ENCODE measurements around the gene IL17RE. TPM values are rescaled to one million over a fixed set of nuclear protein-coding genes. Genes with fewer than 3 reads are reported as not detected.

IL17RE gene
- total and polyA plus RNA-seq, 2 of the 13 experiments (the other 11 are each of a cell fraction or from before 2014, with no cell fraction given) = 14.5 to 24.1 TPM

DNA sequence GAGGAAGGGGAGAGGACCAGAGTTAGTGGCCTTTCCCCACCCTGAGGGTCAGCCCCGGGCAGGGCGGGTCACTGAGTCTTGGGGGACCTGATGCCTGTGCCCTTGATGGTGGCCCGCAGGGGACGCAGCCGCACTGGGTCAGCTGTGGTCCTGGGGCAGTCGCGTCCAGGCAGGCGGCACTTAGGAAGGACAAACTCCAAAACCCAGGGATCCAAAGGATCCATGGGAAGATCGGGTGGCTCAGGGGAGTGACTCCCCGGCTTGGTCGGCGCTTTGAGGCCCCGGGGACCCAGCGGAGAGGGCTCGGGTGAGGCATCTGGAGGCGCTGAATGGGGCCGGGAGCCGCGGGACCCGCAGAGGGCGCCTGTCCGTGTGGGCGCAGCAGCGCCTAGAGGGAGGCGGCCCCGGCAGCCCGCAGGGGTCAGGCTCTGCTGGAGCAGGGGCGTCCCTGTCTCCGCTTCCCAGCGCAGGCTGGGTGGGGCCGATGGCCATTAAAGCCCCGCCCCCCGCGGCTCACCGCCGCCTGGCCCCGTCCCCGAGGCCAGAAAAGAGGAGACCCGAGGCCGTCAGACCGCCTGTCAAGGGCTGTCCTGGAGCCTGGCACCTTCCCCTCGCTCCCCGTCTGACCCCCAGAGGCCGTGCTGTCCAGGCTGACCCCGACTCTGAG is 40.1 kb upstream of the IL17RE start (continued):
- TF ChIP-seq TRIM24 (CRISPR knock-in tag; IDR thresholded peaks at IDR 0.05) (no peak), KDM1A (CRISPR knock-in tag; IDR thresholded peaks at IDR 0.05) (no peak), MIER2 (CRISPR knock-in tag; IDR thresholded peaks at IDR 0.05) (0 out of 2 replicates have a peak, but pooled peaks have one; percentile 30), SAP130 (CRISPR knock-in tag; IDR thresholded peaks at IDR 0.05; ENCODE audit: low read depth) (peak; percentile 75), RAD21 (CRISPR knock-in tag; IDR thresholded peaks at IDR 0.05) (peak; percentile 98), ZNF616 (CRISPR knock-in tag; IDR thresholded peaks at IDR 0.05; ENCODE audit: low read depth) (no peak), FLYWCH1 (CRISPR knock-in tag; IDR thresholded peaks at IDR 0.05) (no peak), RORA (CRISPR knock-in tag; IDR thresholded peaks at IDR 0.05) (no peak), IKZF4 (CRISPR knock-in tag; IDR thresholded peaks at IDR 0.05; ENCODE audit: borderline replicate concordance, low read depth, not compliant biosample characterization) (no peak), CENPX (CRISPR knock-in tag; IDR thresholded peaks at IDR 0.05) (no peak), JUND (CRISPR knock-in tag; IDR thresholded peaks at IDR 0.05) (no peak), SALL1 (CRISPR knock-in tag; IDR thresholded peaks at IDR 0.05) (peak; percentile 73), ZNF501 (CRISPR knock-in tag; IDR thresholded peaks at IDR 0.05) (peak; percentile 43), TP53 (CRISPR knock-in tag; conservative IDR thresholded peaks at IDR 0.05) (no peak), ZNF207 (IDR thresholded peaks at IDR 0.05; ENCODE audit: borderline replicate concordance) (no peak), ZFP62 (CRISPR knock-in tag; IDR thresholded peaks at IDR 0.05) (no peak), RNF2 (conservative IDR thresholded peaks at IDR 0.05; ENCODE audit: low read depth) (no peak), HDAC1 (CRISPR knock-in tag; IDR thresholded peaks at IDR 0.05) (no peak; the same call in 1 of the 2 replicates), ZNF569 (CRISPR knock-in tag; IDR thresholded peaks at IDR 0.05; ENCODE audit: borderline replicate concordance) (no peak), SRF (IDR thresholded peaks at IDR 0.05; ENCODE audit: low read depth, low read length) (no peak), ATM (IDR thresholded peaks at IDR 0.05; ENCODE audit: borderline replicate concordance) (no peak)
- TF ChIP-seq, protein P1, sequence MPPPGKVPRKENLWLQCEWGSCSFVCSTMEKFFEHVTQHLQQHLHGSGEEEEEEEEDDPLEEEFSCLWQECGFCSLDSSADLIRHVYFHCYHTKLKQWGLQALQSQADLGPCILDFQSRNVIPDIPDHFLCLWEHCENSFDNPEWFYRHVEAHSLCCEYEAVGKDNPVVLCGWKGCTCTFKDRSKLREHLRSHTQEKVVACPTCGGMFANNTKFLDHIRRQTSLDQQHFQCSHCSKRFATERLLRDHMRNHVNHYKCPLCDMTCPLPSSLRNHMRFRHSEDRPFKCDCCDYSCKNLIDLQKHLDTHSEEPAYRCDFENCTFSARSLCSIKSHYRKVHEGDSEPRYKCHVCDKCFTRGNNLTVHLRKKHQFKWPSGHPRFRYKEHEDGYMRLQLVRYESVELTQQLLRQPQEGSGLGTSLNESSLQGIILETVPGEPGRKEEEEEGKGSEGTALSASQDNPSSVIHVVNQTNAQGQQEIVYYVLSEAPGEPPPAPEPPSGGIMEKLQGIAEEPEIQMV (CRISPR knock-in tag; IDR thresholded peaks at IDR 0.05; ENCODE audit: low read depth) = 0 out of 2 replicates have a peak, but pooled peaks have one; percentile 43
- TF ChIP-seq, protein P2, sequence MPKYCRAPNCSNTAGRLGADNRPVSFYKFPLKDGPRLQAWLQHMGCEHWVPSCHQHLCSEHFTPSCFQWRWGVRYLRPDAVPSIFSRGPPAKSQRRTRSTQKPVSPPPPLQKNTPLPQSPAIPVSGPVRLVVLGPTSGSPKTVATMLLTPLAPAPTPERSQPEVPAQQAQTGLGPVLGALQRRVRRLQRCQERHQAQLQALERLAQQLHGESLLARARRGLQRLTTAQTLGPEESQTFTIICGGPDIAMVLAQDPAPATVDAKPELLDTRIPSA (CRISPR knock-in tag; IDR thresholded peaks at IDR 0.05; ENCODE audit: borderline replicate concordance) = no peak
- TF ChIP-seq, protein P3, sequence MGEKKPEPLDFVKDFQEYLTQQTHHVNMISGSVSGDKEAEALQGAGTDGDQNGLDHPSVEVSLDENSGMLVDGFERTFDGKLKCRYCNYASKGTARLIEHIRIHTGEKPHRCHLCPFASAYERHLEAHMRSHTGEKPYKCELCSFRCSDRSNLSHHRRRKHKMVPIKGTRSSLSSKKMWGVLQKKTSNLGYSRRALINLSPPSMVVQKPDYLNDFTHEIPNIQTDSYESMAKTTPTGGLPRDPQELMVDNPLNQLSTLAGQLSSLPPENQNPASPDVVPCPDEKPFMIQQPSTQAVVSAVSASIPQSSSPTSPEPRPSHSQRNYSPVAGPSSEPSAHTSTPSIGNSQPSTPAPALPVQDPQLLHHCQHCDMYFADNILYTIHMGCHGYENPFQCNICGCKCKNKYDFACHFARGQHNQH (CRISPR knock-in tag; IDR thresholded peaks at IDR 0.05) = peak; percentile 74; the same call in 1 of the 2 replicates
- TF ChIP-seq, protein P4, sequence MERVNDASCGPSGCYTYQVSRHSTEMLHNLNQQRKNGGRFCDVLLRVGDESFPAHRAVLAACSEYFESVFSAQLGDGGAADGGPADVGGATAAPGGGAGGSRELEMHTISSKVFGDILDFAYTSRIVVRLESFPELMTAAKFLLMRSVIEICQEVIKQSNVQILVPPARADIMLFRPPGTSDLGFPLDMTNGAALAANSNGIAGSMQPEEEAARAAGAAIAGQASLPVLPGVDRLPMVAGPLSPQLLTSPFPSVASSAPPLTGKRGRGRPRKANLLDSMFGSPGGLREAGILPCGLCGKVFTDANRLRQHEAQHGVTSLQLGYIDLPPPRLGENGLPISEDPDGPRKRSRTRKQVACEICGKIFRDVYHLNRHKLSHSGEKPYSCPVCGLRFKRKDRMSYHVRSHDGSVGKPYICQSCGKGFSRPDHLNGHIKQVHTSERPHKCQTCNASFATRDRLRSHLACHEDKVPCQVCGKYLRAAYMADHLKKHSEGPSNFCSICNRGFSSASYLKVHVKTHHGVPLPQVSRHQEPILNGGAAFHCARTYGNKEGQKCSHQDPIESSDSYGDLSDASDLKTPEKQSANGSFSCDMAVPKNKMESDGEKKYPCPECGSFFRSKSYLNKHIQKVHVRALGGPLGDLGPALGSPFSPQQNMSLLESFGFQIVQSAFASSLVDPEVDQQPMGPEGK (CRISPR knock-in tag; IDR thresholded peaks at IDR 0.05) = peak; percentile 64
- TF ChIP-seq, protein P5, sequence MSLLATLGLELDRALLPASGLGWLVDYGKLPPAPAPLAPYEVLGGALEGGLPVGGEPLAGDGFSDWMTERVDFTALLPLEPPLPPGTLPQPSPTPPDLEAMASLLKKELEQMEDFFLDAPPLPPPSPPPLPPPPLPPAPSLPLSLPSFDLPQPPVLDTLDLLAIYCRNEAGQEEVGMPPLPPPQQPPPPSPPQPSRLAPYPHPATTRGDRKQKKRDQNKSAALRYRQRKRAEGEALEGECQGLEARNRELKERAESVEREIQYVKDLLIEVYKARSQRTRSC (CRISPR knock-in tag; IDR thresholded peaks at IDR 0.05; ENCODE audit: low read depth) = no peak

Data from HepG2 (cell line).